NCI-H510A treated with DMSO at 0.1 percent for 48 hours (cell line): ENCODE measurements around the gene CYBA.

Experiments used
- DNase-seq: peaks from one replicate; lab custom pipeline; 2025; lab: John Stamatoyannopoulos, UW

CYBA gene

GRCh38 chr16:88662843-88663606, 12.2 kb upstream of the CYBA start, which contains the start of gene MVD:
Gene MVD, minus strand, starts transcription at chr16:88663091. Its CDS starts 11 bp downstream, at chr16:88663080.
- DNase-seq: peak; percentile 80

DNA sequence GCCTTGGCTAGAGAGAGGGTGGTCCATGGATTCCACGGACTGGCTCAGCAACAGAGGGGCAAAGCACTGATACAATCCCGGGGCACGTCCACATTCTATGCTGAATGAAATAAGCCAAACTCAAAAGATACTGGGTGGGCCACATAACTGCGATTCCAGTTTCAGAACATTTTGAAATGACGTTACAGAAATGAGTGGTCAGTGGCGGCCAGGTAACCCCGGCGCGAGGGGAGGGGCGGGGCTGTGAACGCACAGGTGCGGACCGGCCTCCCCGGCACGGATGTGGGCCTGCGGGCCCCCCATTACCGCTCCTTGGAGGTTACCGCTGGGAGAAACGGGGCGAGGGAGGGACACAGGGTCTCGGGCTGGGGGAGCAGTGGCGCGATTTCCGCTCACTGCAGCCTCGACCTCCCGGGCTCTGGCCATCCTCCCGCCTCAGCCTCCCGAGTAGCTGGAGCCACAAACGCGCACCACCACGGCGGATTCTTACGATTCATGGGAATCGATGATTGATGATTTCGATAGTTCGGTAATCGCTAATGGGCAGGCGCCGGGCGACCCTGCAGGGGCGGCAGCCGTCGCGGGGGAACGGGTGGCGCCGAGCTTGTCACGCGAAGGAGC, 11.5 kb upstream of the CYBA start:
- DNase-seq: no peak

DNA sequence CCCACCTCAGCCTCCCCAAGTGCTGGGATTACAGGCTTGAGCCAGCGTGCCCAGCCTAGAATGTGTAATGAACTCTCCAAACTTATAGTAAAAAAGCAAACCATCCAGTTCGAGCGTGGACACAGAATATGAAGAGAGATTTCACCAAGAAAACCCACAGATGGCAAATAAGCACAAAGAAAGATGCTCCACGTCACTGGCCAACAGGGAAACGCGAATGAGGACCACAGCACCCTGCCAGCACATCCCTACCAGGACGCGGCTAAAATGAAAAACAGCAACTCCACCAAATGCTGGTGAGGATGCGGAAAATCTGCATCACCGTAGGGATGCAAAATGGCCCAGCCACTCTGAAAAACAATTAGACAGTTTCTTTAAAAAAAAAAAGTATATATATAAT, 10.6 kb upstream of the CYBA start:
- no peak for DNase-seq

DNA sequence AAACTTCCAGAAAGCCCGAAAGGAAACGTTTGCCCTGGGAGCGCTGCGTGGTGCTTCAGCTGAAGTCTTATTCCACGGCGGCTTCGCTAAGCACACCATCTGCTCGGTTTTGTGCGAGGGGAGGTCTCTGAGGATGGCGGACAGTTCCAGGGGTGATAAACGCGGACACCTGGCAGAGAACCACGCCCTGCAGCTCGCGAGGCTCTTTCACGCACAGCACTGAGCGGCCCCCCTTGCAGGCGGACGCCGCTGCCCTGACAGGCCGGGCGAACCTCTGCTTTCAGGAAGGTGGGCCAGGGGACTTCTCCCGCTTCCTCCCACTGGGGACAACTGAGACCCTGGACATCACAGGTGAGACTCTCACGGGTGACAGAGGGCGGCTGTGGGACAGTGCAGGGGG, 8.3 kb upstream of the CYBA start:
- DNase-seq: no peak

DNA sequence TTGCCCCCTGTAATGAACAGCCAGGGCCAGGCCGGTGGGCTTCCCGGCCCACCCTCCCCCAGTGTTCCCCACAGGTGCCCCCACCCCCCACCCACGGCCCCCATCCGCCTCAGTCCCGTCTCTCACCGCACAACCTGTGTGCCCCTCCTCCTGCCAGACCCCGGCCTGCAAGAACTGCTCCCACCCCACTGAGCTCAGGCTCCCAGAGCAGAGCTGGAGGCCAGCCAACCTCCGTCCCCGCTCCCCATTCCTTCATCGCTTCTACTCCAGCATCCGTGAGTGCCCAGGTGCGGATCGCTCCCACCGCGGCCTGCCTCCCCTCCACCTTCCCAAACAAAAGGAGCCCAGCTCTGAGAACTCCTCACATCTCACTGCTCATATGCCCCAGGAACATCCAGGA, 7.9 kb upstream of the CYBA start:
- DNase-seq: no peak

- no peak for DNase-seq
These were observed 6.5 kb upstream of the CYBA start for GRCh38 chr16:88657371-88657770.

GRCh38 chr16:88656291-88656980, 5.6 kb upstream of the CYBA start:
- no peak for DNase-seq

DNA sequence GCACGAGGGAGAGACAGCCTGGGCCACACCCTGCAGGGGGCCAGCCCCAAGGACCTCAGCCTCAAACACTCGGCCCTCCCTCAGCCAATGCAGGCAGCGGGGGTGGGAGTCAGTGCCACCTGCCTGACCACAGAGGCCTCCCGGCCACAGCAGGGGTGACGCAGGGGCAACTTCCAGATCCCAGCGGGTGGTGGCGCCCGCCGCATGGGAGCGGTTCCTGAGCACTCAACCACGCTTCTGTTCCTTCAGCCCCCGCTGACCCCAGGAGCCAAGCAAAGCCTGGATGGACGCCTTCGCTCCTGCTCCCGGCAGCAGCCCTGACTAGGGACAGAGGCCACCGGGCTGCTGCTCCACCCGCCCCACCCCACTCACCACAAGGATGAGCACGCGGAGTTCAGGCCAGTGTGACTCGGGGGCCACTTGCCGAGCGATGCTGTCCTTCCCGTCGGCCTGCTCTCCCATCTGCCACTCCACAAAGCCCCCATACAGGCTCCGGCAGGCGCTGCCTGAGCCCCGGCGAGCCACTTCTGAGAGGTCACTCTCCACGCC, 5.0 kb upstream of the CYBA start:
- no peak for DNase-seq

- DNase-seq: no peak
These were observed 4.3 kb upstream of the CYBA start for GRCh38 chr16:88655053-88655732.

DNA sequence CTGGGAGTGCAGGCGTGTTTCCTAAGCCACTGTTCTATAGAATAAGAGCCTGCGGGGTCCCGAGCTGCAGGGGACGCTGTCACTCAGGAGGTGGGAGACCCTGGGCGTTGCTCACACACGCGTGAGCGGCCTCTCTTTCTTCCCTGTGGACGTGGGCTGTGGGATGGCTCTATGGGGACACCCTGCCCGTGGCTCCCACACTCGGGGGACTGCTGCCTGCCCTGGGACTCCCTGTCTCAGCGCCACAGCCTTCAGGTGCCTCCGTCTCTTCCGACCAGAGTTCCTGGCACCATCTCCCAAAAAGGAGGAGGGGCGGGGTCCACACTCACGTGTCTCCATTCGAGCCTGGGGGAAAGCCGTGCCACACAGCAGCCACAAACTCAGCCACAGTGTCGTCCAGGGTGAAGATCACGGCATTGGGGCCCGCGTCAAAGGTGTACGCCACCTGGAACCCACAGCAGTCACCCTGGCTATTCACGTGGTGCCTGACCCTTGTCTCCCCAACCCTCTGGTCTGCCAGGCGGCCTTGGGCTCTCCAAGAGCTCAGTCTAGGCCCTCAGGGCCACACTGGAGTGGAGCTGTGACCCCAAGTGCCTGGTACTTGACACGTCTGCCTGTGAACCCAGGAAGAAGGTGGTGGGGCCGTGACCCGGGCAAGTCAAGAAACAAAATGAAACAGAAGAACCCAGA, 3.7 kb upstream of the CYBA start:
- no peak for DNase-seq

DNA sequence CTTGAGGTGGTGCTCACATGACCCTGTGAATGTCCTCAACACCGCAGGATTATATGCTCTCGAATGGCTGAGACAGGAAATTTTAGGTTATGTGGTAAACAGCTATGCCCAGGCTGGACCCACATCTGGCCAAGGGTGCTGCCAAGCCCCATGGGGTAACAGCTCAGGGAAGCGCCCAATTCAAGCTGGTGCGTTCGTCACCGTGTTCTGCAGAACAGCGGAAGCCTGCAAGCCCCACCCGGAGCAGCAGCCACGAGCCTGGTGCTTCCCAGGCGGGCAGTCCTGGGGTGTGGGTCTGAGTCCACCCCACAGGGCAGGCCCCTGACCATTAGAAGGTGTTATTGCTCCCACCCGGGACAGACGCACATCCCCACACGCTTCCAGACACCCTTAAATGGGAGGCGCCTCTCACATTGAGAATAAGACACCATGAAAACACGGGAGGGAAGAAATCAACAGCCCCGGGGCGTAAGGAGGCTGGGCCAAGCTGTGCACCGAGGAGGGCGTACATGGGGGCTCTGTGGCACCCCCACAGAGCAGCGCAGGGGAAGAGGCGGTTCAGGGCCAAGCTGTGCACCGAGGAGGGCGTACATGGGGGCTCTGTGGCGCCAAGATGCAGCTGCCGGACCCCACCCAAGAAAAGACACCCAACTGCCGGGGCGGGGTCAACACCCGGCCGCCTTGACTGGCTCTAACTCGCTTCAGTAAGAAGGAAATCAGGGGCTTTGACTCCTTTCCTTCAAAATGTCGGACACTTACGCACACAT, 2.9 kb upstream of the CYBA start:
- no peak for DNase-seq

DNA sequence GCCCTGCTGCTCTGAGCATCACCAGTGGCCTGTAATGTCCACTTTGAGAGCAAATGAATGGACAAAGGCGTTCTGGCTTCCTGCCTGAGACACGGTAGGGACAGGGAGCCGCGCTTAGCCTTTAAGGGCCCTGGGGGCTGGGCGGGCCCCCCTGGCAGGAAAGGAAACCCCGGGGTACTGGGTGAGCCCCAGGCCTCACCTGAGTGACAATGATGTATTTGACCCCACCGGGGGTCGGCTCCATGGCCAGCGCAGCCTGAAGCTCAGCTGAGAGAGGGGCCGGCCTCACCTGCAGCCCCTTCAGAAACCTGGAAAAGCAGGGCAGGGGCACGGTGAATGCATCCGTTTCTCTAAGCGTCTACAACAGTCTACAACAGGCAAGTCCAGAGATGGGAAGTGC, 2.2 kb upstream of the CYBA start:
- no peak for DNase-seq

- DNase-seq: no peak
These were observed 1.9 kb upstream of the CYBA start for GRCh38 chr16:88652762-88653063.

GRCh38 chr16:88651989-88652761, 1.3 kb upstream of the CYBA start:
- no peak for DNase-seq

DNA sequence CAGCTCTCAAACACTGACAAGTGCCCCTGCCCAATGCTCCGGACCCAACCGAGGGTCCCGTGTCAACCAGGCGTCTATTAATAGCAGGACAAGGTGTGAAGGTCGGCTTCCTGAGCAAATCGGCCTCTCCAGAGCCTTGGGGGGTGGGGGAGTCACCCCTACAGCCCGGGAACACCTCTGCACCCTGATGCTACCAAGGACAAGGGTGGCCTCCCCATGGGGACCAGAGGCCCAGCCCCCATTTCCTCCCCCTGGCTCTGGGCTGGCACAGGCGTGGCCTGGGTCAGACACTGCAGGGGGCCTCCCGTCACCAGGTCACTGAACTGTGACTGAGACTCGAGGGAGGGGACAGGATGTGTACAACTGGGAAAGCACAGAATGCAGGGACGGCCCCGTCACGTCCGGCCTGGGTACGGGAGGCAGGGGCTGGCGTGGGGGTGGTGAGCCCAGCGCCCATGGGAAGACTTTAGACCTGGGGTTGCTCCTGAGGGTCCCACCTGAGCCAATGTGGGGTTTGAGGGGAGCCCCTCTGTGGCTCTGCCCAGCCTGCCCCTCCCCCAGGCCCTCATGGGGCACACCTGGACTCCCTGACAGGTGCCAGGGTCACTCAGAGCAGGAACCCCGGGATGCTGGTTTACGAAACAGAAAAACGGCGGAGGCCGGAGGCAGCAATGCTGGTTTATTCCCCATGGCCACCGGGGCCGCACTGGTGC, 579 bp upstream of the CYBA start:
- DNase-seq: peak; percentile 75

- DNase-seq: peak; percentile 33
These were observed 717 bp downstream of the CYBA start for GRCh38 chr16:88649924-88650748.

DNA sequence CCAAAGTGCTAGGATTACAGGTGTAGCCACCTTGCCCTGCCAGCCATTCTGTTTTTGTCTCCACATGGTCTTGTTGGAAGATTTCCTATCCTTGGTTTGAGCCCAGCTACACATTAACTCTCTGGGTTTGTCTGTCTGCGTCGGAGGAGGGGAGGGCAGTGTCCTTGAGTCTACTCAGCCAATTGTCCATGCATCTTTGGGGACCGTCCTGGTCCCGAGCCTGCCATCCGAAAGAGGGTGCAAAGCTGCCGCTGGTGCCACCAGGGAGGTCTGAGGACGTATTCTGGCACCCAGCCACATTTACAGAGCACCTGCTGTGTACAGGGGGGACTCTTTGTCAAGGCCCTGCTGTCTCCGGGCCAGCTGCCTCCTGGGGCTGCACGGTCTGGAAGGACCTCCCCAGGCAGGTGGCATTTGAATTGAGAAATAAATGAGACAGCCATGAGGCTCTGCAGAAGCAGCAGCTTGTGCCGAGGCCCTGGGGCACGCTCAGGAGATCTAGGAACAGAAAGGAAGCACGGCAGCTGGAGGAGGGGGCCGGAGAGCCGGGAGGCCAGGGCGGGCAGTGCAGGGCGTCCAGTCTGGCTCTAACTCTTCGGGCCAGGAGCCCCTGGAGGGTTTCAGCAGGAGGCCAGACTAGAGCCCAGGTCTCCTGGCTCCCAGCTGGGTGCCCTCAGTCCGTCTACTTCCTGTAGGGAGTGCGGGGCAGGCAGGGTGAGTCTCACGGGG, 1.5 kb downstream of the CYBA start:
- peak; percentile 26 for DNase-seq
